Esophagus muscularis mucosa (tissue), 4 donors: ENCODE measurements around the gene NSA2.

ENCODE experiments used
- EP300 ChIP-seq: sonication (generic); formaldehyde crosslinking; IDR thresholded peaks from one replicate; pipeline ENCODE4 v1.6.1; 2017; ENCODE audit warnings: antibody characterized with exemption
- POLR2A ChIP-seq: fragments of 450-650 bp; IDR thresholded peaks from one replicate; pipeline ENCODE4 v1.6.1; 2017; ENCODE audit warnings: antibody characterized with exemption, moderate library complexity, mild to moderate bottlenecking, low read depth
- POLR2AphosphoS5 ChIP-seq, 2 donors: sonication (generic); formaldehyde crosslinking; IDR thresholded peaks; one replicate each; pipeline ENCODE4 v1.6.1; 2017; ENCODE audit warnings: antibody characterized with exemption in 2 of 2
- TF ChIP-seq, protein P1 (sequence below), 3 experiments: fragments of 200-600 bp in 2 of 3; fragments of 450-650 bp in 1 of 3; sonication (generic) in 2 of 3; IDR thresholded peaks; one replicate each; pipeline ENCODE4 v1.5.1; 2017 to 2019; ENCODE audit warnings: antibody characterized with exemption in 3 of 3, mild to moderate bottlenecking in 2 of 3, moderate library complexity in 1 of 3

- no peak for TF ChIP-seq POLR2A
- TF ChIP-seq, protein P1, sequence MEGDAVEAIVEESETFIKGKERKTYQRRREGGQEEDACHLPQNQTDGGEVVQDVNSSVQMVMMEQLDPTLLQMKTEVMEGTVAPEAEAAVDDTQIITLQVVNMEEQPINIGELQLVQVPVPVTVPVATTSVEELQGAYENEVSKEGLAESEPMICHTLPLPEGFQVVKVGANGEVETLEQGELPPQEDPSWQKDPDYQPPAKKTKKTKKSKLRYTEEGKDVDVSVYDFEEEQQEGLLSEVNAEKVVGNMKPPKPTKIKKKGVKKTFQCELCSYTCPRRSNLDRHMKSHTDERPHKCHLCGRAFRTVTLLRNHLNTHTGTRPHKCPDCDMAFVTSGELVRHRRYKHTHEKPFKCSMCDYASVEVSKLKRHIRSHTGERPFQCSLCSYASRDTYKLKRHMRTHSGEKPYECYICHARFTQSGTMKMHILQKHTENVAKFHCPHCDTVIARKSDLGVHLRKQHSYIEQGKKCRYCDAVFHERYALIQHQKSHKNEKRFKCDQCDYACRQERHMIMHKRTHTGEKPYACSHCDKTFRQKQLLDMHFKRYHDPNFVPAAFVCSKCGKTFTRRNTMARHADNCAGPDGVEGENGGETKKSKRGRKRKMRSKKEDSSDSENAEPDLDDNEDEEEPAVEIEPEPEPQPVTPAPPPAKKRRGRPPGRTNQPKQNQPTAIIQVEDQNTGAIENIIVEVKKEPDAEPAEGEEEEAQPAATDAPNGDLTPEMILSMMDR (IDR thresholded peaks at IDR 0.05) = no peak
- TF ChIP-seq EP300 = no peak
- no peak for TF ChIP-seq POLR2AphosphoS5 (IDR thresholded peaks at IDR 0.05)
Observed at GRCh38 chr5:74810915-74811314, 43.9 kb downstream of the NSA2 start.
